ENCODE data around the gene MCCD1.

Gene MCCD1

DNA sequence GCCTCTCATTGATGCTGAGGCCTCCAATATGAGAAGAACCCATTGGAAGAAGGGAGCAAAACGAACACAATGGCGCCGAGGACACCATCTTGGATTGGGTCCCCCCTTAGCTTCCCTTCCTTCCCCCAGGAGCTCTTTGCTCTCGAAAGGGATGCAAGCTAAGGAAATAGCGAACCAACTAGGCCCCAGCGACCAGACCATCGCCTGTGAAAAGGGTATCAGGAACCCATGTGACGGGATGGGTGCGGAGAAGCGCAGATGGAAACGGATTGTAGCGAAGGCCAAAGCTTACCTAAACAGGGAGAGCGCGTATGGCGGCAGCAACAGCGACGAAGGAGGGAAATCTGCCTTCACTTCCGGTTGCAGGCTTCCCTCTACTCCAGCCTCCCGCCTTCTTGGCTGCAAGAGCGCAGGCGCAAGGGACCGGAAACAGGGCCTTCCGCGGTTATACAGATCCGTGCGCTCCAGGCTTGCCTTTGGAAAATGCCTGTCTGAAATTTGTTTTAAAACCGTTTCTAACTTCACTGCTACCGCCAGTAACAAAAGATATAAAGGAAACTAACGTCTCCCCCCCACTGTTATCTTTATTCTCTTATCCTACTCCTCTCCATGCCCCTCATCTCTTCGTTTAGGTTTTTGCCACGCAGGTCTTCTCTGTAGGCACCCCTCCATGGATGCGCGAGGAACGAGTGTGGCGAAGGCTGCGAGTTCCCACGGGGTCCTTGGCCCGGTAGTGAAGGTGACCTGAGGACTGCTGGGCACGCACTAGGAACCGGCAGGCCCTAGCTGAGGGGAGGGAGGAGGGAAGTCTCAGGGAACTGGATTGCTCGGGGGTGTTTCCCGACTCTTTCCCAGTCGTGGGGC lies 13.1 kb downstream of the MCCD1 start, which contains the start of gene DDX39B:
Gene DDX39B, minus strand, starts transcription at position 346 of the 864 bp plus-strand sequence. CDS start 1,471 bp downstream, outside the sequence.
- H2AFZ ChIP-seq (ENCODE audit: low read depth, low read length, severe bottlenecking) = peak within 1 kb of the TSS; percentile 42

DNA sequence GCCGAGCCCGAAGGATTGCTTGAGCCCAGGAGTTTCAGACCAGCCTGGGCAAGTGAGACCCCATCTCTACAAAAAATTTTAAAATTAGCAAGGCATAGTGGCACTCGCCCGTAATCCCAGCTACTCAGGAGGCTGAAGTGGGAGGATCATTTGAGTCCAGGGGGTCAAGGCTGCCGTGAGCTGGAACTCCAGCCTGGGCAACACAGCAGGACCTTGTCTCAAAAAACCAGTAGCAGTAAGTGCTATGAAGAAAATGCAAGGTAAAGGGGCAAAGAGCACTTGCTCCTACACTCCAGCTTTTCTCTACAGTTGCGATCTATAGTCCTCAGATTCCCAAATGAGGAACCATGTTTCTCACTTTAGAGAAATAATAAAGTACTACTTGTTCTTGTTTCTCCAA lies 14.9 kb downstream of the MCCD1 start:
- Histone ChIP-seq H4K20me1 (ENCODE audit: low read depth, low read length) (peaks cover 23% of the 10 kb centered on the region), H3K79me2 (ENCODE audit: insufficient read depth, low read length) (peaks cover 42% of the 10 kb centered on the region), H3K27ac (ENCODE audit: low read depth, low read length) (no peak overlapping the region), H3K9me2 (replicated peaks; ENCODE audit: insufficient read depth, low read length) (no peaks in the 10 kb centered on the region), H3F3A (ENCODE audit: insufficient read depth) (peaks cover 44% of the 10 kb centered on the region), H2AFZ (ENCODE audit: low read depth, low read length, severe bottlenecking) (no peak overlapping the region), H3K9me3 (ENCODE audit: insufficient read depth, low read length) (no peaks in the 10 kb centered on the region), H3K27me3 (ENCODE audit: low read length) (no peaks in the 10 kb centered on the region), H3K36me3 (ENCODE audit: low read length) (peaks cover 23% of the 10 kb centered on the region), H3K9ac (ENCODE audit: low read length) (no peak overlapping the region; the same call in 1 of the 2 replicates), H3K4me2 (ENCODE audit: low read depth, low read length, poor library complexity, severe bottlenecking) (no peak overlapping the region), H3K4me3 (ENCODE audit: insufficient read depth, low read length, poor library complexity, severe bottlenecking) (no peak overlapping the region)
- no peak for TF ChIP-seq EZH2phosphoT487 (conservative IDR thresholded peaks at IDR 0.05; ENCODE audit: low read length)
- TF ChIP-seq, protein P1, sequence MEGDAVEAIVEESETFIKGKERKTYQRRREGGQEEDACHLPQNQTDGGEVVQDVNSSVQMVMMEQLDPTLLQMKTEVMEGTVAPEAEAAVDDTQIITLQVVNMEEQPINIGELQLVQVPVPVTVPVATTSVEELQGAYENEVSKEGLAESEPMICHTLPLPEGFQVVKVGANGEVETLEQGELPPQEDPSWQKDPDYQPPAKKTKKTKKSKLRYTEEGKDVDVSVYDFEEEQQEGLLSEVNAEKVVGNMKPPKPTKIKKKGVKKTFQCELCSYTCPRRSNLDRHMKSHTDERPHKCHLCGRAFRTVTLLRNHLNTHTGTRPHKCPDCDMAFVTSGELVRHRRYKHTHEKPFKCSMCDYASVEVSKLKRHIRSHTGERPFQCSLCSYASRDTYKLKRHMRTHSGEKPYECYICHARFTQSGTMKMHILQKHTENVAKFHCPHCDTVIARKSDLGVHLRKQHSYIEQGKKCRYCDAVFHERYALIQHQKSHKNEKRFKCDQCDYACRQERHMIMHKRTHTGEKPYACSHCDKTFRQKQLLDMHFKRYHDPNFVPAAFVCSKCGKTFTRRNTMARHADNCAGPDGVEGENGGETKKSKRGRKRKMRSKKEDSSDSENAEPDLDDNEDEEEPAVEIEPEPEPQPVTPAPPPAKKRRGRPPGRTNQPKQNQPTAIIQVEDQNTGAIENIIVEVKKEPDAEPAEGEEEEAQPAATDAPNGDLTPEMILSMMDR (IDR thresholded peaks at IDR 0.05; ENCODE audit: insufficient read depth, low read length, poor library complexity, severe bottlenecking) = no peak

More for the DNA sequence above, 13.1 kb downstream of the MCCD1 start, which contains the start of gene DDX39B:
- no peaks in the 10 kb centered on the region for H3K27me3 ChIP-seq (ENCODE audit: low read length)
- H3K9me3 ChIP-seq (ENCODE audit: insufficient read depth, low read length) = no peaks in the 10 kb centered on the region
- H3K36me3 ChIP-seq (ENCODE audit: low read length) = peaks cover 38% of the 10 kb centered on the region
- H3K4me3 ChIP-seq (ENCODE audit: insufficient read depth, low read length, poor library complexity, severe bottlenecking) = peak within 1 kb of the TSS; percentile 66
- H3K27ac ChIP-seq (ENCODE audit: low read depth, low read length) = peak within 1 kb of the TSS; percentile 83
- peak within 1 kb of the TSS; percentile 79 for H3K9ac ChIP-seq (ENCODE audit: low read length)
- H3K79me2 ChIP-seq (ENCODE audit: insufficient read depth, low read length) = peaks cover 49% of the 10 kb centered on the region
- peaks cover 31% of the 10 kb centered on the region for H4K20me1 ChIP-seq (ENCODE audit: low read depth, low read length)
- H3K9me2 ChIP-seq (replicated peaks; ENCODE audit: insufficient read depth, low read length) = no peaks in the 10 kb centered on the region
- peak within 1 kb of the TSS; percentile 83 for H3K4me2 ChIP-seq (ENCODE audit: low read depth, low read length, poor library complexity, severe bottlenecking)
- H3F3A ChIP-seq (ENCODE audit: insufficient read depth) = peaks cover 36% of the 10 kb centered on the region
- TF ChIP-seq, protein P1 (IDR thresholded peaks at IDR 0.05; ENCODE audit: insufficient read depth, low read length, poor library complexity, severe bottlenecking) = no peak
- no peak for TF ChIP-seq EZH2phosphoT487 (conservative IDR thresholded peaks at IDR 0.05; ENCODE audit: low read length)

DNA sequence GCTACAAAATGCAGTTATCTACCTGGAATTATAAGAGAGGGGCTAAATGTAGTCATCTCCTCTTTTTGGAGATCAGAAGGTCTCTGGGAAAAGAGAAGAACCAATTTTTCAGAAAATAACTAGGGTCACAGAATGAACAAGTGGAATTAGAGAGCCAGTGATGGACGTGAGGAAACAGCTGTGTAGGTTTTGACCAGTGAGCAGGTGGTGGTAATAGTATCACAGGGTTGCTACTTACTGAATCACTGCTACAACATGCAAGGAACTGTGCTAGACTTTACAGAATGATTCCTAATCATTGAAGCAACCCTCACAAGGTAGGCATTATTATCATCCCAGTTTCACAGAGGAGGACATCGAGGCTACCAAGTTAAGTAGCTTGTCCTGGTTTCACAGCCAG lies 15.9 kb downstream of the MCCD1 start:
- H3F3A ChIP-seq (ENCODE audit: insufficient read depth) = peaks cover 46% of the 10 kb centered on the region
- H3K9me3 ChIP-seq (ENCODE audit: insufficient read depth, low read length) = no peaks in the 10 kb centered on the region
- no peaks in the 10 kb centered on the region for H3K9me2 ChIP-seq (replicated peaks; ENCODE audit: insufficient read depth, low read length)
- no peak overlapping the region for H3K4me3 ChIP-seq (ENCODE audit: insufficient read depth, low read length, poor library complexity, severe bottlenecking)
- peaks cover 16% of the 10 kb centered on the region for H3K36me3 ChIP-seq (ENCODE audit: low read length)
- H3K9ac ChIP-seq (ENCODE audit: low read length) = no peak overlapping the region
- H3K27me3 ChIP-seq (ENCODE audit: low read length) = no peaks in the 10 kb centered on the region
- no peak overlapping the region for H3K27ac ChIP-seq (ENCODE audit: low read depth, low read length)
- H2AFZ ChIP-seq (ENCODE audit: low read depth, low read length, severe bottlenecking) = no peak overlapping the region
- no peak overlapping the region for H3K4me2 ChIP-seq (ENCODE audit: low read depth, low read length, poor library complexity, severe bottlenecking)
- no peak for TF ChIP-seq EZH2phosphoT487 (conservative IDR thresholded peaks at IDR 0.05; ENCODE audit: low read length)
- TF ChIP-seq, protein P1 (IDR thresholded peaks at IDR 0.05; ENCODE audit: insufficient read depth, low read length, poor library complexity, severe bottlenecking) = no peak
- peaks cover 33% of the 10 kb centered on the region for H3K79me2 ChIP-seq (ENCODE audit: insufficient read depth, low read length)
- peaks cover 13% of the 10 kb centered on the region for H4K20me1 ChIP-seq (ENCODE audit: low read depth, low read length)

Measured in SU-DHL-6 (cell line).